KMS-11 (cell line): ENCODE data around the gene CABCOCO1.

Source experiments
- H2AFZ ChIP-seq: fragments of 200-600 bp; sonication (generic); 2 replicates; pipeline ENCODE4 v1.6.1; 2016; ENCODE audit warnings: antibody characterized with exemption, mixed run types, low read depth
- H3K27ac ChIP-seq: fragments of 200-600 bp; sonication (generic); 2 replicates; pipeline ENCODE4 v1.6.1; 2016; ENCODE audit warnings: mild to moderate bottlenecking, mixed run types
- H3K27me3 ChIP-seq: fragments of 200-600 bp; sonication (generic); 2 replicates; pipeline ENCODE4 v1.6.1; 2017; ENCODE audit warnings: mild to moderate bottlenecking, low read depth, mixed run types, moderate library complexity; ENCODE audit not compliant: insufficient read depth
- H3K36me3 ChIP-seq: fragments of 200-600 bp; sonication (generic); 2 replicates; pipeline ENCODE4 v1.6.1; 2017; ENCODE audit warnings: mild to moderate bottlenecking, mixed run types; ENCODE audit not compliant: insufficient read depth
- H3K4me1 ChIP-seq: fragments of 200-600 bp; sonication (generic); 2 replicates; pipeline ENCODE4 v1.6.1; 2016; ENCODE audit warnings: mild to moderate bottlenecking, low read depth, mixed run types; ENCODE audit not compliant: poor library complexity, severe bottlenecking
- H3K4me2 ChIP-seq: fragments of 200-600 bp; sonication (generic); 2 replicates; pipeline ENCODE4 v1.7.0; 2016; ENCODE audit warnings: mild to moderate bottlenecking, mixed run types
- H3K4me3 ChIP-seq: fragments of 200-600 bp; sonication (generic); IDR thresholded peaks from 2 replicates; pipeline ENCODE4 v1.6.1; 2017; ENCODE audit warnings: low read depth, low read length, mixed read lengths; ENCODE audit not compliant: insufficient read depth
- H3K79me2 ChIP-seq: fragments of 200-600 bp; sonication (generic); 2 replicates; pipeline ENCODE4 v1.6.1; 2016; ENCODE audit warnings: low read depth, mixed run types; ENCODE audit not compliant: insufficient read depth
- H3K9ac ChIP-seq: fragments of 200-600 bp; sonication (generic); 2 replicates; pipeline ENCODE4 v1.6.1; 2016; ENCODE audit warnings: mild to moderate bottlenecking, mixed run types
- H4K20me1 ChIP-seq: fragments of 200-600 bp; sonication (generic); 2 replicates; pipeline ENCODE4 v1.6.1; 2016; ENCODE audit warnings: mild to moderate bottlenecking, mixed run types; ENCODE audit not compliant: insufficient read depth
- TF ChIP-seq, protein P1 (sequence below): fragments of 200-600 bp; sonication (generic); conservative IDR thresholded peaks from 2 replicates; pipeline ENCODE4 v1.6.1; 2017; ENCODE audit warnings: low read depth, mild to moderate bottlenecking, antibody characterized with exemption, low read length, moderate library complexity, mixed read lengths

Gene CABCOCO1

DNA sequence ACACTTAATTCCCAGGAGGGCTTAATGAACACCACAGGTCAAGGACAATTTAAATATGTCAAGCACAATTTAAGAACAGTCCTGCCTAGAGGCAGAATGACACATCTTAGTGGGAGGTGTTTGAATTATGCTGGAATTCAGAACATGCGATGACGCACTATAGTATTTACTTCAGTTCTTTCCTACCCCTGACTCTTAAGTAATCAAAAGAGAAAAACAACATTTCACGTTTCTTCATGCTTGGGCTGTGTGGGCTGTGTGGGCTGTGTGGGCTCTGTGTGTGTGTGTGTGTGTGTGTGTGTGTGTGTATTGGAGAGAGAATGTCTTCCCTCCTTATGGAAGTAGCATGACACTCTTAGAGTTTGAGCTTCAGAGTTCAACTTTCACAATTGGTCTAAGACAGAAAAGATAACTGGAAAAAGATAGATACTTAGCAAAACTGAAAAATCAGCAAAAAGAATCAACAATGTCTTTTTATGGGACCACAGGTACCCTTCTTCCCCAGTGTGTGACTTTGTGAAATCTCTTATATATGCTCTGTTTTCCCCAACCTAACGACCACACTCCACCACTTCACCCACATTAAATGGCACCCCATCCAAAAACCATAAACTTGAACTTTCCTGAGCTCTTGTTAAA, 33.7 kb upstream of the CABCOCO1 start:
- Histone ChIP-seq H3K4me2 (no peak overlapping the region), H3K79me2 (no peaks in the 10 kb centered on the region), H3K4me1 (no peaks in the 10 kb centered on the region), H3K4me3 (no peak overlapping the region), H3K27ac (no peak overlapping the region), H3K27me3 (no peaks in the 10 kb centered on the region), H4K20me1 (no peaks in the 10 kb centered on the region), H2AFZ (no peak overlapping the region), H3K9ac (no peak overlapping the region), H3K36me3 (no peaks in the 10 kb centered on the region)
- TF ChIP-seq, protein P1, sequence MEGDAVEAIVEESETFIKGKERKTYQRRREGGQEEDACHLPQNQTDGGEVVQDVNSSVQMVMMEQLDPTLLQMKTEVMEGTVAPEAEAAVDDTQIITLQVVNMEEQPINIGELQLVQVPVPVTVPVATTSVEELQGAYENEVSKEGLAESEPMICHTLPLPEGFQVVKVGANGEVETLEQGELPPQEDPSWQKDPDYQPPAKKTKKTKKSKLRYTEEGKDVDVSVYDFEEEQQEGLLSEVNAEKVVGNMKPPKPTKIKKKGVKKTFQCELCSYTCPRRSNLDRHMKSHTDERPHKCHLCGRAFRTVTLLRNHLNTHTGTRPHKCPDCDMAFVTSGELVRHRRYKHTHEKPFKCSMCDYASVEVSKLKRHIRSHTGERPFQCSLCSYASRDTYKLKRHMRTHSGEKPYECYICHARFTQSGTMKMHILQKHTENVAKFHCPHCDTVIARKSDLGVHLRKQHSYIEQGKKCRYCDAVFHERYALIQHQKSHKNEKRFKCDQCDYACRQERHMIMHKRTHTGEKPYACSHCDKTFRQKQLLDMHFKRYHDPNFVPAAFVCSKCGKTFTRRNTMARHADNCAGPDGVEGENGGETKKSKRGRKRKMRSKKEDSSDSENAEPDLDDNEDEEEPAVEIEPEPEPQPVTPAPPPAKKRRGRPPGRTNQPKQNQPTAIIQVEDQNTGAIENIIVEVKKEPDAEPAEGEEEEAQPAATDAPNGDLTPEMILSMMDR, result no peak

DNA sequence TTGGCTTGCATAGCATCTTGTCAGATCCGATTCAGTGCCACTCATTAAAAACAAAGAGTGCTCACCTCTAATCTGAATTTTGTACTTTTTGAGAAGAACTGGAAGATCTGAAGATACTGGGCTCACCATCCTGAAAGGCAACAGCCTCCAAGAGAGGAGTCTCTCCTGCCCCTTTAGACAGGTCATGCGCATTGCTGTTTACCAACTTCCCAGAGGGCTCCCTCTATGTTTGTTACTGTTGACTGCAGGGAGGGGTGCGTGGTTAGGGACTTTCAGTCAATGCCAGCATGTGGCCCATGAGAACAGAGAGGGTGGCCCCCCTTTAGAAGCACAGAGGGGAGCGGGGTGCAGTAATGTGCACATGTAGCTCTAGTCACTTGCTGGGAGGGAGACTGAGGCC, 33.2 kb upstream of the CABCOCO1 start:
- Histone ChIP-seq H3K36me3 (no peaks in the 10 kb centered on the region), H3K9ac (no peak overlapping the region), H4K20me1 (no peaks in the 10 kb centered on the region), H2AFZ (no peak overlapping the region), H3K4me1 (no peaks in the 10 kb centered on the region), H3K4me3 (no peak overlapping the region), H3K27ac (no peak overlapping the region), H3K27me3 (no peaks in the 10 kb centered on the region), H3K4me2 (no peak overlapping the region), H3K79me2 (no peaks in the 10 kb centered on the region)
- TF ChIP-seq, protein P1, result no peak

DNA sequence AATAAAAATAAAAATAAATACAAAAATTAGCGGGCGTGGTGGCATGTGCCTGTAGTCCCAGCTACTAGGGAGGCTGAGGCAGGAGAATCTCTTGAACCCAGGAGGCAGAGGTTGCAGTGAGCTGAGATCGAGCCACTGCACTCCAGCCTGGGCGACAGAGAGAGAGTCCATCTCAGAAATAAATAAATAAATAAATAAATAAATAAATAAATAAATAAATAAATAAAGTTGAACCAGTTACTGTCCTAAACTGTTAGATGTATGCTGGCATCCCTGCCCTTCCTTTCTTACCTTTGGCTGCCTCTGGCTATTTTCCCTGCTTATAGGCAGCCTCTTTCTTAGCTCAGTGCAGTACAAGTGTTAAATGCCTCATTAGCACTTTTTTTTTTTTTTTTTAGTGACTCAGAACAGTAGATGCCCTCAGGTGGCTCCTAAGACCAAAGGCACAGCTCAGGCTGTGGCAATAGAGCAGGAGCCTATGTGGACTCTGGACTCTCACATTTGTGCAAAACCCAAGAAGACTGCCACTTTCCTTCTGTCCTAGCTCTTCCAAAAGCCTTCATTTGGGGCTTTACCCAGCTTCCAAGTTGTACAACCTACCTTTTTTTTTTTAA, 30.6 kb upstream of the CABCOCO1 start:
- Histone ChIP-seq H3K36me3 (no peaks in the 10 kb centered on the region), H3K9ac (no peak overlapping the region), H3K27me3 (no peaks in the 10 kb centered on the region), H3K4me3 (no peak overlapping the region), H3K4me1 (no peaks in the 10 kb centered on the region), H2AFZ (no peak overlapping the region), H3K4me2 (no peak overlapping the region), H3K79me2 (no peaks in the 10 kb centered on the region), H4K20me1 (no peaks in the 10 kb centered on the region), H3K27ac (no peak overlapping the region)
- TF ChIP-seq, protein P1, result no peak

DNA sequence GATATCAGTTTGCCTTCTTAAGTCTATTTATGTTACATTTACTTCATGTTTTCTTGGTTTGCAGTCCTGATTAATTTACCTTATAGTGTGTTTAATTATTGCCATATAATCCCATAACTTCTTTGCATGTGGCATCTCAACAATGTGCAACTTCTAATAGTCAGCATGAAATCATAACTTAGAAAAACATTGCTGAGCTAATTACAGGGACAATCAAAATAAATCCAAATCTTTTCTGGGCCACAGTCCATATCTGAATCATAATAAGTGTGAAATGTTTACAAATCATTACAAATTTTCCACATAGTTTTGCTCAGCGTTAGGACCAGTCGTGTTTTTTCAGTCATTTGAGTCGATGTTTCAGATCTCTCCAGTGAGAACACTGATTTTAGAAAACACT, 29.1 kb upstream of the CABCOCO1 start:
- Histone ChIP-seq H3K27me3 (no peaks in the 10 kb centered on the region), H3K4me3 (no peak overlapping the region), H4K20me1 (no peaks in the 10 kb centered on the region), H3K27ac (no peak overlapping the region), H3K36me3 (no peaks in the 10 kb centered on the region), H2AFZ (no peak overlapping the region), H3K4me2 (no peak overlapping the region), H3K79me2 (no peaks in the 10 kb centered on the region), H3K9ac (no peak overlapping the region), H3K4me1 (no peaks in the 10 kb centered on the region)
- TF ChIP-seq, protein P1, result no peak
